Measurements from ENCODE around the gene GPR3. TPM values are rescaled to one million over a fixed set of nuclear protein-coding genes. Genes with fewer than 3 reads are reported as not detected.

The GPR3 gene
- total RNA-seq, 1 donor from 2014 or later, result 3.3 TPM

Other genes with a start within 250 kb of the GPR3 start
- 25.5 and 27.1 TPM in 2 replicates for gene SLC9A1, start 237.5 kb upstream of the GPR3 start, total RNA-seq
- 17.4 and 18.2 TPM in 2 replicates for gene WDTC1, start 158.0 kb upstream of the GPR3 start, total RNA-seq
- gene TMEM222, start 70.5 kb upstream of the GPR3 start, total RNA-seq, result 39.6 and 41.4 TPM in 2 replicates
- 29.7 and 29.8 TPM in 2 replicates for gene SYTL1, start 50.6 kb upstream of the GPR3 start, total RNA-seq
- gene MAP3K6, start 25.7 kb upstream of the GPR3 start, total RNA-seq, result 13.2 and 14.7 TPM in 2 replicates
- gene FCN3, start 17.8 kb upstream of the GPR3 start, total RNA-seq, result not detected in 2 replicates
- gene CD164L2, start 9.3 kb upstream of the GPR3 start, total RNA-seq, result not detected in 2 replicates
- gene WASF2, start 97.5 kb downstream of the GPR3 start, total RNA-seq, result 109 TPM in 2 replicates
- 33.9 and 34.7 TPM in 2 replicates for gene AHDC1, start 211.5 kb downstream of the GPR3 start, total RNA-seq
- 0.19 and 0.21 TPM in 2 replicates for gene FGR, start 242.6 kb downstream of the GPR3 start, total RNA-seq

Measured in activated CD4-positive, alpha-beta T cell treated with anti-CD3 and anti-CD28 coated beads, Interleukin-2, amount 10 ng/mL, durations not matched to agents 24 days and 14 days (primary cell).